ENCODE results near the gene ORC5. TPM values are rescaled to one million over a fixed set of nuclear protein-coding genes. Genes with fewer than 3 reads are reported as not detected.
"Not testable (repeated sequence)": the region's sequence is repeated elsewhere in the genome, so short reads cannot be mapped to it uniquely, and the experiment has no call there.

The ORC5 gene
- total RNA-seq, 1 donor from 2014 or later = 19.9 TPM

DNA sequence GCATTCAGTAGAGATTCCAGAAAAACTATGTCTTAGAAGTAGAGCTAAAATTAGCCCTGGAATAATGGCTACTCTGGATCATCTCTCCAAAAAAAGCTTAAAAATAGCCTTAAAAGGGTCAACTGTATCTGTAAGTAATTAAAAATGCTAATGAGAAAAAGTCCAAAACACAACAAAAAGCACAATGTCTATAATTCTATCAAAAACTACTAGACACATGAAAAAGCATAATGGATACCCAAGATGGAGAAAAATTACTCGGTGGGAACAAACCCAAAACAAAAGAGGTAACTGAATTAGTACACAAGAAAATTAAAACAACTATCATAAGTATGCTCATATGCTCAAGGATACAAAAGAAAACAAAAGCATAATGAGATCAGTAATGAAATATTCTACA, 15.4 kb downstream of the ORC5 start:
- intact Hi-C loops (cut with DNase I) = no loop called here
- Histone ChIP-seq H3K27ac (no peak overlapping the region), H3K36me3 (peaks cover 0 to 41% of the 10 kb centered on the region in 2 donors), H3K4me3 (no peak overlapping the region), H3K4me1 (no peaks in the 10 kb centered on the region), H3K9me3 (no peaks in the 10 kb centered on the region), H3K27me3 (no peaks in the 10 kb centered on the region)
- TF ChIP-seq POLR2AphosphoS5 (IDR thresholded peaks at IDR 0.05; ENCODE audit: insufficient read depth in 1 of 2, low read depth in 1 of 2) (no peak), POLR2A (IDR thresholded peaks at IDR 0.05) (no peak)
- TF ChIP-seq, protein P1, sequence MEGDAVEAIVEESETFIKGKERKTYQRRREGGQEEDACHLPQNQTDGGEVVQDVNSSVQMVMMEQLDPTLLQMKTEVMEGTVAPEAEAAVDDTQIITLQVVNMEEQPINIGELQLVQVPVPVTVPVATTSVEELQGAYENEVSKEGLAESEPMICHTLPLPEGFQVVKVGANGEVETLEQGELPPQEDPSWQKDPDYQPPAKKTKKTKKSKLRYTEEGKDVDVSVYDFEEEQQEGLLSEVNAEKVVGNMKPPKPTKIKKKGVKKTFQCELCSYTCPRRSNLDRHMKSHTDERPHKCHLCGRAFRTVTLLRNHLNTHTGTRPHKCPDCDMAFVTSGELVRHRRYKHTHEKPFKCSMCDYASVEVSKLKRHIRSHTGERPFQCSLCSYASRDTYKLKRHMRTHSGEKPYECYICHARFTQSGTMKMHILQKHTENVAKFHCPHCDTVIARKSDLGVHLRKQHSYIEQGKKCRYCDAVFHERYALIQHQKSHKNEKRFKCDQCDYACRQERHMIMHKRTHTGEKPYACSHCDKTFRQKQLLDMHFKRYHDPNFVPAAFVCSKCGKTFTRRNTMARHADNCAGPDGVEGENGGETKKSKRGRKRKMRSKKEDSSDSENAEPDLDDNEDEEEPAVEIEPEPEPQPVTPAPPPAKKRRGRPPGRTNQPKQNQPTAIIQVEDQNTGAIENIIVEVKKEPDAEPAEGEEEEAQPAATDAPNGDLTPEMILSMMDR (IDR thresholded peaks at IDR 0.05) = no peak
- no peak for DNase-seq (ENCODE audit: extremely low spot score in 2 of 2)

DNA sequence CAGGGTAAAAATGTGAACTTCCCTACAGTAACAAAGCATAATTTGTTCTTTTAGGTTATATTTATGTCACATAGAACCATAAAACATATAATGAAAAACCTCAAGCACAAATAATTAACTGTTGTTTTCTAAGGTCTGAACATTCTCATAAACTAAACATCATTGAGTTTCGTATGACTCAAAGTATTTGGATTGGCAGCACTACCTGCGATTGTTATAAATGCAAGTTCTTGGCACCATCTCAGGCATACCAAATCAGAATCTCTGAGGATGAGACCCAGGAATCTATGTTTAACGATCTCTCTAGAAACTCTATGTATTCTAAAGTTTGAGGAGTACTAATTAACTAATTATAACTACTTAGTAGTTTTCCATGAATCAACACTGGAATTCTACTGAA, 22.5 kb downstream of the ORC5 start:
- H3K4me3 ChIP-seq = no peak overlapping the region
- H3K4me1 ChIP-seq = no peaks in the 10 kb centered on the region
- H3K9me3 ChIP-seq = no peaks in the 10 kb centered on the region
- intact Hi-C loops (cut with DNase I) = no loop called here
- TF ChIP-seq POLR2A (IDR thresholded peaks at IDR 0.05) (no peak), POLR2AphosphoS5 (IDR thresholded peaks at IDR 0.05; ENCODE audit: insufficient read depth in 1 of 2, low read depth in 1 of 2) (no peak)
- TF ChIP-seq, protein P1 (IDR thresholded peaks at IDR 0.05) = no peak
- no peaks in the 10 kb centered on the region for H3K27me3 ChIP-seq
- no peak overlapping the region for H3K27ac ChIP-seq
- no peak for DNase-seq (ENCODE audit: extremely low spot score in 2 of 2)
- peaks cover 0 to 69% of the 10 kb centered on the region in 2 donors for H3K36me3 ChIP-seq

DNA sequence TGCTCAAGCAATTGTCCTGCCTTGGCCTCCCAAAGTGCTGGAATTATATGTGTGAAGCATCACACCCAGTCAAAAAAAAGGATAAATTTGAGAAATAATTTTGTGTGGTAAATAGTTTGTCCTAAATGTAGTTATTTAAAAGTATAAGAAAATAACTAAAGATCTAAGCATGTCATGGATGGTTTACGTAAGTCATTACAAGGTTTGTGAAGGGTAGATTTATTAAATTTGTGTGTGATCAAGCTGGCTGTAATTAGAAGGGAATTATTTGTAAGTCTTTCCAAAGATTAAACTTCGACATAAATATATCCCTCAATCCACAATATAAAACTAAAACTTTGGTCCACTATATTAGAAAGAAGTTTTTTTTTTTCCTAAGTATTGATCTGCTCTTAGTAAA, 28.6 kb downstream of the ORC5 start:
- intact Hi-C loops (cut with DNase I) = no loop called here
- H3K36me3 ChIP-seq = peaks cover 0 to 36% of the 10 kb centered on the region in 2 donors

DNA sequence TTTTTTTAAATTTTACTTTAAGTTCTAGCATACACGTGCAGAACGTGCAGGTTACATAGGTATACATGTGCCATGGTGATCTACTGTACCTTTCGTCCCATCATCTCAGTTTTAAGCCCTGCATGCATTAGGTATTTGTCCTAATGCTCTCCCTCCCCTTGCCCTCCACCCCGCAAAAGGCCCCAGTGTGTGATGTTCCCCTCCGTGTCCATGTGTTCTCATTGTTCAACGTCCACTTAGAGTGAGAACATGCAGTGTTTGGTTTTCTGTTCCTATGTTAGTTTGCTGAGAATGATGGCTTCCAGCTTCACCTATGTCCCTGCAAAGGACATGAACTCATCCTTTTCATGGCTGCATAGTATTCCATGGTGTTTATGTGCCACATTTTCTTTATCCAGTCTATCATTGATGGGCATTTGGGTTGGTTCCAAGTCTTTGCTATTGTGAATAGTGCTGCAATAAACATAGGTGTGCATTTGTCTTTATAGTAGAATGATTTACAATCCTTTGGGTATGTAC, 30.2 kb downstream of the ORC5 start:
- intact Hi-C loops (cut with DNase I); H3K27ac ChIP-seq; H3K27me3 ChIP-seq; H3K9me3 ChIP-seq; DNase-seq (ENCODE audit: extremely low spot score in 2 of 2); H3K4me3 ChIP-seq; H3K4me1 ChIP-seq: not testable (repeated sequence)
- peaks cover 0 to 22% of the 10 kb centered on the region in 2 donors for H3K36me3 ChIP-seq

More for the DNA sequence above, 28.6 kb downstream of the ORC5 start:
- Histone ChIP-seq H3K9me3 (no peaks in the 10 kb centered on the region), H3K4me1 (no peaks in the 10 kb centered on the region), H3K4me3 (no peak overlapping the region), H3K27me3 (no peaks in the 10 kb centered on the region), H3K27ac (no peak overlapping the region)
- DNase-seq (ENCODE audit: extremely low spot score in 2 of 2) = no peak
- TF ChIP-seq, protein P1 (IDR thresholded peaks at IDR 0.05) = no peak
- TF ChIP-seq POLR2A (IDR thresholded peaks at IDR 0.05) (no peak), POLR2AphosphoS5 (IDR thresholded peaks at IDR 0.05; ENCODE audit: insufficient read depth in 1 of 2, low read depth in 1 of 2) (no peak)

DNA sequence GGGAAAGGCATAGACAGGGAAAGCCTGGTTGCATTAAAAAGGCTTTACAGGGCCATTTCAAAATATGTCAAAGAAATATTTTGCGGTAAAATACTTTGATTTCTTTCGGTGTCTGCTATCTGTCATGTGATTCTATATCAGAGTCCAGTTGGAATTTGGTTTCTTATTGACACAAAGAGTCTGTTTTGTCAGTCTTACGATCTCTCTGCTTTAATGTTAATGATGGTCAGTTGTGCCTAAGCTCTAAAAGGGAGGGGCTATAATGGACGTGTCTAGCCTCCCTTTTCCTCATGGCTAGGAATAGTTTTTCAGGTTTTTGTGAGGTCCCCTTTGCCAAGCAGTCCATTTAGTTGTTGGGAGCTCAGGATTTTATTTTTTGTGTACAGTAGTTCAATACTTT, 31.5 kb downstream of the ORC5 start:
- H3K27ac ChIP-seq = no peak overlapping the region
- no peak for DNase-seq (ENCODE audit: extremely low spot score in 2 of 2)
- H3K4me1 ChIP-seq = no peaks in the 10 kb centered on the region
- no peaks in the 10 kb centered on the region for H3K27me3 ChIP-seq
- no peak for TF ChIP-seq POLR2AphosphoS5 (IDR thresholded peaks at IDR 0.05; ENCODE audit: insufficient read depth in 1 of 2, low read depth in 1 of 2)
- no peak for TF ChIP-seq POLR2A (IDR thresholded peaks at IDR 0.05)
- TF ChIP-seq, protein P1 (IDR thresholded peaks at IDR 0.05) = no peak
- H3K4me3 ChIP-seq = no peak overlapping the region
- H3K9me3 ChIP-seq = no peaks in the 10 kb centered on the region
- intact Hi-C loops (cut with DNase I) = no loop called here
- peaks cover 0 to 15% of the 10 kb centered on the region in 2 donors for H3K36me3 ChIP-seq

Data from vagina (tissue), 2 donors.